H9 (cell line): Measurements from ENCODE around the gene CDC5L. TPM values are rescaled to one million over a fixed set of nuclear protein-coding genes. Genes with fewer than 3 reads are reported as not detected.

Source experiments
- DNase-seq: peaks from one replicate; pipeline ENCODE4 v3.0.0-alpha.2; 2017
- H2AFZ ChIP-seq: one replicate; pipeline ENCODE4 v1.6.1; 2013; ENCODE audit warnings: mild to moderate bottlenecking, low read length, control low read depth, moderate library complexity
- H2AK5ac ChIP-seq: 2 replicates; pipeline ENCODE4 v1.6.1; 2013; ENCODE audit warnings: low read length, control low read depth, mixed read lengths; ENCODE audit not compliant: insufficient read length
- H2BK120ac ChIP-seq: one replicate; pipeline ENCODE4 v1.6.1; 2013; ENCODE audit warnings: low read depth, mild to moderate bottlenecking, low read length, control low read depth, inconsistent platforms; ENCODE audit not compliant: poor library complexity, severe bottlenecking
- H2BK12ac ChIP-seq: 2 replicates; pipeline ENCODE4 v1.6.1; 2013; ENCODE audit warnings: low read length, control low read depth, mixed read lengths, low read depth; ENCODE audit not compliant: insufficient read length
- H2BK15ac ChIP-seq: 2 replicates; pipeline ENCODE4 v1.6.1; 2013; ENCODE audit warnings: low read depth, low read length, control low read depth
- H2BK20ac ChIP-seq: one replicate; pipeline ENCODE4 v1.6.1; 2013; ENCODE audit warnings: low read depth, mild to moderate bottlenecking, low read length, control low read depth, inconsistent platforms; ENCODE audit not compliant: poor library complexity, severe bottlenecking
- H2BK5ac ChIP-seq: 2 replicates; pipeline ENCODE4 v1.6.1; 2013; ENCODE audit warnings: low read length, control low read depth, mixed read lengths; ENCODE audit not compliant: insufficient read length
- H3K14ac ChIP-seq: 2 replicates; pipeline ENCODE4 v1.6.1; 2013; ENCODE audit warnings: low read length, control low read depth; ENCODE audit not compliant: insufficient read depth
- H3K18ac ChIP-seq: 2 replicates; pipeline ENCODE4 v1.6.1; 2013; ENCODE audit warnings: low read depth, mild to moderate bottlenecking, mixed read lengths, low read length, control low read depth; ENCODE audit not compliant: insufficient read length
- H3K23ac ChIP-seq: 2 replicates; pipeline ENCODE4 v1.6.1; 2013; ENCODE audit warnings: low read length, control low read depth, mixed read lengths, low read depth; ENCODE audit not compliant: insufficient read length
- H3K23me2 ChIP-seq: 2 replicates; pipeline ENCODE4 v1.6.1; 2013; ENCODE audit warnings: low read depth, mild to moderate bottlenecking, mixed read lengths, low read length, control low read depth; ENCODE audit not compliant: insufficient read length, poor library complexity, severe bottlenecking
- H3K27ac ChIP-seq: 2 replicates; pipeline ENCODE4 v1.5.1; 2013; ENCODE audit warnings: low read length, control low read depth, mixed read lengths, low read depth; ENCODE audit not compliant: insufficient read length
- H3K27me3 ChIP-seq: 2 replicates; pipeline ENCODE4 v1.6.1; 2013; ENCODE audit warnings: low read length, control low read depth, inconsistent platforms; ENCODE audit not compliant: insufficient read depth
- H3K4ac ChIP-seq: 2 replicates; pipeline ENCODE4 v1.6.1; 2013; ENCODE audit warnings: low read depth, mild to moderate bottlenecking, control low read depth, inconsistent platforms, low read length, moderate library complexity
- H3K4me1 ChIP-seq: 2 replicates; pipeline ENCODE4 v1.6.1; 2013; ENCODE audit warnings: low read length, control low read depth, inconsistent platforms; ENCODE audit not compliant: insufficient read depth
- H3K4me2 ChIP-seq: 2 replicates; pipeline ENCODE4 v1.6.1; 2013; ENCODE audit warnings: low read length, control low read depth, mixed read lengths; ENCODE audit not compliant: insufficient read length, insufficient read depth
- H3K56ac ChIP-seq: 2 replicates; pipeline ENCODE4 v1.6.1; 2013; ENCODE audit warnings: low read depth, mild to moderate bottlenecking, mixed read lengths, low read length, control low read depth; ENCODE audit not compliant: insufficient read length
- H3K79me1 ChIP-seq: 2 replicates; pipeline ENCODE4 v1.6.1; 2013; ENCODE audit warnings: low read depth, mild to moderate bottlenecking, moderate library complexity, low read length, control low read depth, inconsistent platforms; ENCODE audit not compliant: insufficient read depth, poor library complexity, severe bottlenecking
- H3K79me2 ChIP-seq: 2 replicates; pipeline ENCODE4 v1.6.1; 2013; ENCODE audit warnings: low read length, control low read depth, inconsistent platforms; ENCODE audit not compliant: insufficient read depth
- H3K9ac ChIP-seq: 2 replicates; pipeline ENCODE4 v1.6.1; 2013; ENCODE audit warnings: low read length, control low read depth, mixed read lengths; ENCODE audit not compliant: insufficient read length; ENCODE audit errors: extremely low read depth
- H3K9me3 ChIP-seq: one replicate; pipeline ENCODE4 v1.6.1; 2013; ENCODE audit warnings: low read depth, low read length, inconsistent platforms; ENCODE audit not compliant: control insufficient read depth
- H3T11ph ChIP-seq: one replicate; pipeline ENCODE4 v1.6.1; 2013; ENCODE audit warnings: mild to moderate bottlenecking, low read length, control low read depth, inconsistent platforms
- H4K20me1 ChIP-seq: one replicate; pipeline ENCODE4 v1.6.1; 2013; ENCODE audit not compliant: control insufficient read depth, insufficient read length, insufficient read depth
- H4K5ac ChIP-seq: 2 replicates; pipeline ENCODE4 v1.6.1; 2013; ENCODE audit warnings: low read depth, mild to moderate bottlenecking, mixed read lengths, low read length, control low read depth; ENCODE audit not compliant: insufficient read length
- H4K8ac ChIP-seq: replicated peaks from 2 replicates; pipeline ENCODE4 v1.6.1; 2013; ENCODE audit warnings: low read length, control low read depth, mixed read lengths, low read depth; ENCODE audit not compliant: insufficient read length
- H4K91ac ChIP-seq: 2 replicates; pipeline ENCODE4 v1.6.1; 2013; ENCODE audit warnings: low read depth, mild to moderate bottlenecking, moderate library complexity, mixed read lengths, low read length, control low read depth; ENCODE audit not compliant: insufficient read length
- H3K27ac Mint-ChIP-seq, 3 experiments: 2 replicates in 2 of 3; 3 replicates in 1 of 3; pipeline ENCODE4 v1.8.0; 2020 to 2021; ENCODE audit warnings: mixed read lengths in 3 of 3, mild to moderate bottlenecking in 1 of 3, moderate library complexity in 1 of 3
- H3K27me3 Mint-ChIP-seq: 2 replicates; pipeline ENCODE4 v1.8.0; 2021; ENCODE audit warnings: low read depth, mild to moderate bottlenecking, moderate library complexity, mixed read lengths
- H3K36me3 Mint-ChIP-seq, 3 experiments: 2 replicates in 2 of 3; 3 replicates in 1 of 3; pipeline ENCODE4 v1.8.0; 2020 to 2021; ENCODE audit warnings: low read depth in 3 of 3, mixed read lengths in 3 of 3; ENCODE audit not compliant: insufficient read depth in 1 of 3
- H3K4me1 Mint-ChIP-seq, 2 experiments: 2 replicates each; pipeline ENCODE4 v1.8.0; 2020; ENCODE audit warnings: mixed read lengths in 2 of 2
- H3K4me3 Mint-ChIP-seq, 2 experiments: 2 replicates in 1 of 2; 3 replicates in 1 of 2; pipeline ENCODE4 v1.8.0; 2020 to 2021; ENCODE audit warnings: mild to moderate bottlenecking in 2 of 2, mixed read lengths in 2 of 2, moderate library complexity in 1 of 2
- H3K9me3 Mint-ChIP-seq, 2 experiments: 2 replicates in 1 of 2; 3 replicates in 1 of 2; pipeline ENCODE4 v1.8.0; 2020; ENCODE audit warnings: mild to moderate bottlenecking in 2 of 2, mixed read lengths in 2 of 2, moderate library complexity in 1 of 2
- WGBS: extraction: QIAGEN DNeasy Blood & Tissue Kit; methylation state at CpG from one replicate; pipeline ENCODE4 v1.1.7; 2013; ENCODE audit warnings: missing lambda C conversion rate, low lambda C conversion rate, mixed read lengths; ENCODE audit not compliant: insufficient read length; ENCODE audit errors: extremely low coverage; 5-methylcytosine and 5-hydroxymethylcytosine counted together
- total RNA-seq: library from RNA; stranded (reverse); gene quantifications from 2 replicates; pipeline ENCODE4 v1.2.1, GENCODE V29; 2021
- TF ChIP-seq, protein P1 (sequence below): fragments of 200-600 bp; sonication (generic); conservative IDR thresholded peaks from 3 replicates; pipeline ENCODE4 v1.8.0; 2021; ENCODE audit warnings: antibody characterized with exemption, mild to moderate bottlenecking

The CDC5L gene
- total RNA-seq, 1 experiment from 2014 or later: 34.3 TPM

DNA sequence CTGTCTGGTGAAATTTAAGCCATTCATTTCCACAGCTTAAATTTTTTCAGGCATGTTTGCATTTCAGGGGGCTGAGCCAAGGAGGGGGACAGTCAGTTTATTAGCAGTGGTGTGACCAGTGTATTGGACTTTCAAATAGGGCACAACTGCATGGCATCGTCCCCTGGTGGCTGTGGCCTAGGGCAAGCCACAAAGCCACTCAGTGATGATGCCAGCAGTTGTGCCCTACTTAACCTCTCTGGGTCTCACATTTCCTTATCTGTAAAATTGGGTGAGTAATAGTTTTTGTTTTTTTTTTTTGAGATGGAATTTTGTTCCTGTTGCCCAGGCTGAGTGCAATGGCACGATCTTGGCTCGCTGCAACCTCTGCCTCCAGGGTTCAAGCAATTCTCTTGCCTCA is 48.0 kb downstream of the CDC5L start:
- no peak overlapping the region for H3K4me2 ChIP-seq
- peaks cover 2 to 35% (median 10%) of the 10 kb centered on the region in 3 experiments; a peak in 5 of 7 replicates for H3K36me3 Mint-ChIP-seq
- no peak overlapping the region for H3K9ac ChIP-seq

More for the DNA sequence above, 48.0 kb downstream of the CDC5L start:
- DNase-seq: no peak
- Histone ChIP-seq H3K18ac (no peak overlapping the region), H3K9me3 (no peaks in the 10 kb centered on the region), H4K91ac (no peak overlapping the region), H3K56ac (no peak overlapping the region), H3T11ph (no peak overlapping the region), H3K27ac (no peak overlapping the region), H4K5ac (no peak overlapping the region), H4K8ac (no peak overlapping the region), H3K4me1 (no peaks in the 10 kb centered on the region), H3K14ac (no peak overlapping the region), H2BK5ac (no peak overlapping the region), H3K79me2 (no peaks in the 10 kb centered on the region), H4K20me1 (no peaks in the 10 kb centered on the region), H2AFZ (no peak overlapping the region), H3K79me1 (peaks cover 3% of the 10 kb centered on the region), H2AK5ac (no peak overlapping the region), H2BK15ac (no peak overlapping the region), H3K27me3 (no peaks in the 10 kb centered on the region), H3K23me2 (no peaks in the 10 kb centered on the region), H2BK12ac (no peak overlapping the region), H3K4ac (no peak overlapping the region), H2BK120ac (no peak overlapping the region), H3K23ac (no peak overlapping the region), H2BK20ac (no peak overlapping the region)
- Mint-ChIP-seq H3K9me3 (no peaks in the 10 kb centered on the region), H3K4me3 (no peak overlapping the region), H3K4me1 (no peaks in the 10 kb centered on the region), H3K27ac (no peak overlapping the region), H3K27me3 (no peaks in the 10 kb centered on the region)
- WGBS: no CpG with 5 or more reads among the region's 3 CpGs
- TF ChIP-seq, protein P1, sequence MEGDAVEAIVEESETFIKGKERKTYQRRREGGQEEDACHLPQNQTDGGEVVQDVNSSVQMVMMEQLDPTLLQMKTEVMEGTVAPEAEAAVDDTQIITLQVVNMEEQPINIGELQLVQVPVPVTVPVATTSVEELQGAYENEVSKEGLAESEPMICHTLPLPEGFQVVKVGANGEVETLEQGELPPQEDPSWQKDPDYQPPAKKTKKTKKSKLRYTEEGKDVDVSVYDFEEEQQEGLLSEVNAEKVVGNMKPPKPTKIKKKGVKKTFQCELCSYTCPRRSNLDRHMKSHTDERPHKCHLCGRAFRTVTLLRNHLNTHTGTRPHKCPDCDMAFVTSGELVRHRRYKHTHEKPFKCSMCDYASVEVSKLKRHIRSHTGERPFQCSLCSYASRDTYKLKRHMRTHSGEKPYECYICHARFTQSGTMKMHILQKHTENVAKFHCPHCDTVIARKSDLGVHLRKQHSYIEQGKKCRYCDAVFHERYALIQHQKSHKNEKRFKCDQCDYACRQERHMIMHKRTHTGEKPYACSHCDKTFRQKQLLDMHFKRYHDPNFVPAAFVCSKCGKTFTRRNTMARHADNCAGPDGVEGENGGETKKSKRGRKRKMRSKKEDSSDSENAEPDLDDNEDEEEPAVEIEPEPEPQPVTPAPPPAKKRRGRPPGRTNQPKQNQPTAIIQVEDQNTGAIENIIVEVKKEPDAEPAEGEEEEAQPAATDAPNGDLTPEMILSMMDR: no peak
